MM.1S (cell line): ENCODE measurements around the gene OR5AU1.
"Not testable (repeated sequence)": the region's sequence is repeated elsewhere in the genome, so short reads cannot be mapped to it uniquely, and the experiment has no call there.

Experiments
- DNase-seq: peaks from one replicate; pipeline ENCODE4 v3.0.0-alpha.2; 2015
- H2AFZ ChIP-seq: fragments of 300-600 bp; sonication (generic); 2 replicates; pipeline ENCODE4 v1.6.0; 2016; ENCODE audit warnings: antibody characterized with exemption, low read length
- H3F3A ChIP-seq: fragments of 300-600 bp; sonication (generic); 2 replicates; pipeline ENCODE4 v1.6.1; 2016; ENCODE audit warnings: mild to moderate bottlenecking, antibody characterized with exemption, low read length, moderate library complexity, mixed read lengths; ENCODE audit not compliant: insufficient read depth
- H3K27ac ChIP-seq: fragments of 300-600 bp; sonication (generic); 2 replicates; pipeline ENCODE4 v1.5.1; 2016; ENCODE audit warnings: mild to moderate bottlenecking, low read length
- H3K27me3 ChIP-seq: fragments of 300-600 bp; sonication (generic); replicated peaks from 2 replicates; pipeline ENCODE4 v1.6.0; 2016; ENCODE audit warnings: low read length; ENCODE audit not compliant: insufficient read depth
- H3K36me3 ChIP-seq: fragments of 300-600 bp; sonication (generic); replicated peaks from 2 replicates; pipeline ENCODE4 v1.6.1; 2016; ENCODE audit warnings: mild to moderate bottlenecking, low read length, mixed read lengths; ENCODE audit not compliant: insufficient read depth
- H3K4me1 ChIP-seq: fragments of 300-600 bp; sonication (generic); 2 replicates; pipeline ENCODE4 v1.6.1; 2016; ENCODE audit warnings: low read length, mixed read lengths
- H3K4me2 ChIP-seq: fragments of 300-600 bp; sonication (generic); 2 replicates; pipeline ENCODE4 v1.6.0; 2016; ENCODE audit warnings: low read depth, low read length
- H3K4me3 ChIP-seq: fragments of 300-600 bp; sonication (generic); 2 replicates; pipeline ENCODE4 v1.5.1; 2016; ENCODE audit warnings: low read length, mixed read lengths
- H3K79me2 ChIP-seq: fragments of 300-600 bp; sonication (generic); 2 replicates; pipeline ENCODE4 v1.6.1; 2016; ENCODE audit warnings: mixed run types, low read length, mixed read lengths
- H3K9ac ChIP-seq: fragments of 300-600 bp; sonication (generic); 2 replicates; pipeline ENCODE4 v1.6.1; 2016; ENCODE audit warnings: low read length, mixed read lengths
- H3K9me2 ChIP-seq: fragments of 300-600 bp; sonication (generic); replicated peaks from 2 replicates; pipeline ENCODE4 v1.6.1; 2016; ENCODE audit warnings: mild to moderate bottlenecking, low read length, mixed read lengths; ENCODE audit not compliant: insufficient read depth
- H3K9me3 ChIP-seq: fragments of 300-600 bp; sonication (generic); replicated peaks from 2 replicates; pipeline ENCODE4 v1.6.1; 2016; ENCODE audit warnings: mild to moderate bottlenecking, low read length, mixed read lengths; ENCODE audit not compliant: insufficient read depth
- H4K20me1 ChIP-seq: fragments of 300-600 bp; sonication (generic); 2 replicates; pipeline ENCODE4 v1.6.1; 2016; ENCODE audit warnings: mild to moderate bottlenecking, low read length, moderate library complexity, mixed read lengths; ENCODE audit not compliant: insufficient read depth
- EZH2 ChIP-seq: fragments of 300-600 bp; sonication (generic); optimal IDR thresholded peaks from 2 replicates; pipeline ENCODE3; 2017; ENCODE audit warnings: low read depth, mild to moderate bottlenecking, antibody characterized with exemption, low read length, mixed read lengths
- EZH2phosphoT487 ChIP-seq: fragments of 300-600 bp; sonication (generic); IDR thresholded peaks from 2 replicates; pipeline ENCODE4 v1.6.1; 2018; ENCODE audit warnings: antibody characterized with exemption, low read length
- TF ChIP-seq, protein P1 (sequence below): fragments of 300-600 bp; sonication (generic); IDR thresholded peaks from 2 replicates; pipeline ENCODE4 v1.5.1; 2016; ENCODE audit warnings: antibody characterized with exemption, low read length, mixed read lengths

The OR5AU1 gene

DNA sequence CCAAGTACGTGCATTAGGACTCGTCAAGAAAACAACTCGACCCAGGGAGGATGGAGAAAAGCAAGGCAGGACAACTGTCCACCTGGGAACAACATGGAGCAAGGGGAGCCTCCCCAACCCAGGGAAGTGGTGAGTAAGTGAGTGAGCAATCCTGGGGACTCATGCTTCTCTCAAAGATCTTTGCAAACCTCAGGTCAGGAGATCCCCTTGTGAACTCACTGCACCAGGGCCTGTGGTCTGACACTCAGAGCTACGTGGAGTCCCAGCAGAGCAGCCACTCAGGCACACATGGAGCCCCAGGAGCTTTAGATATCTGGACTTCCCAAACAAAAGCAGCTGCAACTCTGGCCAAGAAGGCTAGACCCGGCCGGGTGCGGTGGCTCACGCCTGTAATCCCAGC, 12.2 kb upstream of the OR5AU1 start:
- DNase-seq = no peak
- Histone ChIP-seq H3K9me2 (no peaks in the 10 kb centered on the region), H3K4me1 (no peaks in the 10 kb centered on the region), H2AFZ (no peak overlapping the region), H3F3A (no peaks in the 10 kb centered on the region), H3K4me2 (no peak overlapping the region), H3K27me3 (no peaks in the 10 kb centered on the region), H3K9ac (no peak overlapping the region), H3K9me3 (no peaks in the 10 kb centered on the region), H3K27ac (no peak overlapping the region), H3K79me2 (no peaks in the 10 kb centered on the region), H3K4me3 (no peak overlapping the region), H4K20me1 (no peaks in the 10 kb centered on the region), H3K36me3 (no peaks in the 10 kb centered on the region)
- TF ChIP-seq, protein P1, sequence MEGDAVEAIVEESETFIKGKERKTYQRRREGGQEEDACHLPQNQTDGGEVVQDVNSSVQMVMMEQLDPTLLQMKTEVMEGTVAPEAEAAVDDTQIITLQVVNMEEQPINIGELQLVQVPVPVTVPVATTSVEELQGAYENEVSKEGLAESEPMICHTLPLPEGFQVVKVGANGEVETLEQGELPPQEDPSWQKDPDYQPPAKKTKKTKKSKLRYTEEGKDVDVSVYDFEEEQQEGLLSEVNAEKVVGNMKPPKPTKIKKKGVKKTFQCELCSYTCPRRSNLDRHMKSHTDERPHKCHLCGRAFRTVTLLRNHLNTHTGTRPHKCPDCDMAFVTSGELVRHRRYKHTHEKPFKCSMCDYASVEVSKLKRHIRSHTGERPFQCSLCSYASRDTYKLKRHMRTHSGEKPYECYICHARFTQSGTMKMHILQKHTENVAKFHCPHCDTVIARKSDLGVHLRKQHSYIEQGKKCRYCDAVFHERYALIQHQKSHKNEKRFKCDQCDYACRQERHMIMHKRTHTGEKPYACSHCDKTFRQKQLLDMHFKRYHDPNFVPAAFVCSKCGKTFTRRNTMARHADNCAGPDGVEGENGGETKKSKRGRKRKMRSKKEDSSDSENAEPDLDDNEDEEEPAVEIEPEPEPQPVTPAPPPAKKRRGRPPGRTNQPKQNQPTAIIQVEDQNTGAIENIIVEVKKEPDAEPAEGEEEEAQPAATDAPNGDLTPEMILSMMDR = no peak
- TF ChIP-seq EZH2phosphoT487 = no peak
- no peak for TF ChIP-seq EZH2

DNA sequence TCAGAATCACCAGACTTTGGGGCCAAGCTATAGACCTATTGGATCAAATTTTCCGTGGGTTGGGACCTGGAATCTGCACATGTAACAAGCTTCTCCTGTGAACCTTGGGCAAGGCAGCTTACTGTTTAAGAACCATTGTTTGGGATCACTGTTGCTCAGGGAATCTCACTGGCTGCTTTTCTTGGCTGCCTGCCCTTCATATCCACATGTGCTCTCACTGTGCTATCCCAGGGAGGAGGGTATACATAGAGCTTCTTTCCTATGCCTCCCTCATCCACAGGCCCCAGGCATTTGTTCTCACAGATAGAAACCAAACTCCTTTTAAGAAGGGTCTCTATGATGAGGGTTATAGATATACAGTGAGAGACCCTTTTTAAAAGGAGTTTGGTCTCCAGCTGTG, 9.8 kb upstream of the OR5AU1 start:
- H3K36me3 ChIP-seq, H3K9ac ChIP-seq, H2AFZ ChIP-seq, H3K9me3 ChIP-seq, H3K4me2 ChIP-seq, H3K79me2 ChIP-seq, H3K27me3 ChIP-seq, DNase-seq, H3F3A ChIP-seq, H3K4me3 ChIP-seq, H3K27ac ChIP-seq, H4K20me1 ChIP-seq, H3K4me1 ChIP-seq, H3K9me2 ChIP-seq: not testable (repeated sequence)

DNA sequence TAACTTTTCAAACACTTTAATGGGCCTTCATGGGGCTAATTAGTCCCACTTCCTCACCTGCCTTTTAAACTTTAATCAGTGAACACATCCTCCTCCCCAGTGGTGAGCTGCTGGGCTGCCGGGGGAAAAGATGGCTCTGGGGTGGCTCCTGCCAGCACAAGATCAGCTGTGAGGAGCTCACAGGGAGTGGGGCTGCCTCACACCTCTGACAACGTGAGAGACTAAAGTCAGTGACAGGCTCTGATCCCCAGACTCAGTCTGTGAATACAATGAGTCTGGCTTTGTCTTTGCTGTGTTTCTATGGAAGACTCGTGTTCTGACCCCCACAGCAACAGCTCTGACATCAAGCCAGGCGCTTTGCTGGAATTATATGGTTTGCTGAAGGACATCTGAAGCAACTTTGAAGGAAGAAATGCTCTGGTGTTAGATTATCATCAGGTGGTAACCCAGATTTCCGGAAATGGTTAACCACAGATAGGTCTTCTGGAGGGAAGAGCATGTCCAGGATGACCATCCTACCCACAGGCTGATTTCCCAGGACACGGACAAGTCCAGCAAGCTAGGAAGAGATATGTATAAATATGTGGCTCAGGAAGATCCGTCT, 9.2 kb upstream of the OR5AU1 start:
- H3K27me3 ChIP-seq, H2AFZ ChIP-seq: not testable (repeated sequence)

DNA sequence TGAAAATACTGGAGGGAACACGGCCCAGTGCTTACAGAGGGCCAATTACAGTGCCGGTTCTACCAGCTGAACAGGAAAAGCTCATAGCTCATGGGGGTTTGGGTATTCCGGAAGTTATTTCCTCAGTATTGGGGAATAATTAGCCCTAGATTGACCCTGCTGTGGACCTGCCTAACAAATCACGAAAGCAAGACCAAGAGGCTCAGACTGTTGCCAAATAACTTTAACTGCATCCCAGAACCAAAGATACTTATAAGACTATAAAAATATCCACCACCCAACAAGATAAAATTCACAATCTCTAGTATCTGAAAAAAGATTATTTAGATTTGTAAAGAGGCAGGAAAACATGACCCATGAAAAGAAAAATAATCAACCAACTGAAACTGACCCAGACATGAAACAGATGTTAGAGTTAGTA, 8.0 kb upstream of the OR5AU1 start:
- Histone ChIP-seq H3K9me3 (no peaks in the 10 kb centered on the region), H3K4me3 (no peak overlapping the region), H3K79me2 (no peaks in the 10 kb centered on the region), H3K9me2 (no peaks in the 10 kb centered on the region), H3F3A (no peaks in the 10 kb centered on the region), H3K9ac (no peak overlapping the region), H4K20me1 (no peaks in the 10 kb centered on the region), H3K4me2 (no peak overlapping the region), H3K27me3 (no peaks in the 10 kb centered on the region), H3K4me1 (no peaks in the 10 kb centered on the region), H3K36me3 (no peaks in the 10 kb centered on the region), H3K27ac (no peak overlapping the region), H2AFZ (no peak overlapping the region)
- no peak for DNase-seq
- TF ChIP-seq, protein P1 = no peak
- TF ChIP-seq EZH2phosphoT487 (no peak), EZH2 (no peak)

More for the DNA sequence above, 9.2 kb upstream of the OR5AU1 start:
- not testable (repeated sequence) for H3K9me2 ChIP-seq, H3F3A ChIP-seq, DNase-seq, H4K20me1 ChIP-seq, H3K9ac ChIP-seq, H3K4me3 ChIP-seq, H3K4me1 ChIP-seq, H3K79me2 ChIP-seq, H3K27ac ChIP-seq, H3K36me3 ChIP-seq, H3K4me2 ChIP-seq, H3K9me3 ChIP-seq
